ENCODE data around the gene MPND.

Gene MPND, protein sequence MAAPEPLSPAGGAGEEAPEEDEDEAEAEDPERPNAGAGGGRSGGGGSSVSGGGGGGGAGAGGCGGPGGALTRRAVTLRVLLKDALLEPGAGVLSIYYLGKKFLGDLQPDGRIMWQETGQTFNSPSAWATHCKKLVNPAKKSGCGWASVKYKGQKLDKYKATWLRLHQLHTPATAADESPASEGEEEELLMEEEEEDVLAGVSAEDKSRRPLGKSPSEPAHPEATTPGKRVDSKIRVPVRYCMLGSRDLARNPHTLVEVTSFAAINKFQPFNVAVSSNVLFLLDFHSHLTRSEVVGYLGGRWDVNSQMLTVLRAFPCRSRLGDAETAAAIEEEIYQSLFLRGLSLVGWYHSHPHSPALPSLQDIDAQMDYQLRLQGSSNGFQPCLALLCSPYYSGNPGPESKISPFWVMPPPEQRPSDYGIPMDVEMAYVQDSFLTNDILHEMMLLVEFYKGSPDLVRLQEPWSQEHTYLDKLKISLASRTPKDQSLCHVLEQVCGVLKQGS

GRCh38 chr19:4343370-4344307 is at the start of gene MPND:
MPND (plus strand) TSS chr19:4343562; CDS start chr19:4343594, 32 bp downstream.
- no peak for DNase-seq

DNA sequence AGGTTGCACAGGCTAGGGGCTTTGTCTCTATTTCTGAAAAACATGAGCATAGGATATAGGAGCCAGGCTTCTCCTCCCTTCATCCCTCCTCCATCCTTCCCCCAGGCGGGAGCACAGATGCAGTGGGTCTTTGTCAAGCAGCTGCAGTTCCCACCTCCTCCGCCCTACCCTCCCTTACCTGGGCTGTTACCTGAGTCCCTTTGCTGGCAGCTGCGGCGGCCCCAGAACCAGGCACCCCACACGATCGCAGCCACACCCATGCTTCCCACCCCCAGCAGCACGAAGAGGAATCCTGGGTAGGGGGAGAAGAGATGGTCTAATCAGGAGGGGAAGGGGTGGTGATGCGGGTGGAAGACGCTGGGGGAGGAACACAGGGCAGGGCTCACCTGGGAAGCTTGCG is 49.0 kb upstream of the MPND start:
- no peak for DNase-seq

GRCh38 chr19:4295972-4296771 is 47.2 kb upstream of the MPND start:
- no peak for DNase-seq

- DNase-seq, result no peak
Measured at GRCh38 chr19:4297901-4298809, 45.2 kb upstream of the MPND start.

- no peak for DNase-seq
Measured at GRCh38 chr19:4298810-4299550, 44.4 kb upstream of the MPND start.

- no peak for DNase-seq
Measured at GRCh38 chr19:4300589-4300988, 42.8 kb upstream of the MPND start.

DNA sequence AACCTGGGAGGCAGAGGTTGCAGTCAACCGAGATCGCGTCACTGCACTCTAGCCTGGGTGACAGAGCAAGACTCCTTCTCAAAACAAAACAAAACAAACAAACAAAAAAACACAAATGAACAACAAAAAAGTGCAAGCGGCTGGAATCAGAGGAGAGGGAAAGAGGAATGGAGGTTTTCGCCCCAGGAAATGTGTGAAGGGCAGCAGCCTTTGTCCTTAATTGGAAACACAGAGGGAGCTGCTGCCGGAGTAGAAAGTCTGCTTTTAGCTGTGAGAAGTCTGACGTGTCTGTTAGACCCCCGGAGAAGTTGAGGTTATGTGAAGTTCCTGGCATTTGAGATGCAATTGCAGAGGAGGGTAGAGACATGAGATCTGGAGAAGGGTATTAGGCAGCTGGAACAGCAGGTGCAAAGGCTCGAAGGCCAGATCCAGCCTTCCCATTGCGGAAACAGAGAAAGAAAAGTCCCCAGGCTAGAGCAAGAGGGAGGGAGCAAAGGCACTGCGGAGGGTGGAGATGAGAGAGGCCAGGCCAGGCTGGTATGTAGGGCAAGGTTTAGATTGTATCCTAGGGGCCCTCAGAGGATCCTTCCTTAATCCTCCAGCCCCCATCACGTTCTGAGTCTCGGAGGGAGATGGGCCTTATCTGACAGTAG is 41.6 kb upstream of the MPND start:
- DNase-seq, result no peak

DNA sequence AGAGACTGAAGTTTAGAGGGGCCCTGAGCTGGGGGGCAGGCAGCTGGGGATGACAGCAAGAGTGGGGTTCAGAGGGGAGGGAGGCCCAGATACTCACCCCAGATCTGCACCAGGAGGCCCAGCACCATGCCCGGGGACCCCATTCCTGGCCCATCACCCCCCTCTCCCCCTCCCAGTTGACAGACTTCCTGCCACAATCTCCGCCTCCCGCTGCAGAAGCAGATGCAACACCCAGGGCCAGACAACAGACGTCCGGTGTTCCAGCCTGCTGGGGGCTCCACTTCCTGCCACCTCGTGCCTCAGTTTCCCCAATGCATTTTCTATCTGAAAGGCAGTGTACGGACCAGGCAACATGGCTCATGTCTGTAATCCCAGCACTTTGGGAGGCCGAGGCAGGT is 41.1 kb upstream of the MPND start, which contains the start of gene TMIGD2:
Gene TMIGD2 (minus strand): TSS at position 147 of the 398 bp plus-strand sequence. CDS start 4 bp downstream, at position 143.
- DNase-seq, result no peak

GRCh38 chr19:4303819-4304537 is 39.4 kb upstream of the MPND start:
- no peak for DNase-seq

GRCh38 chr19:4304538-4305256 is 38.7 kb upstream of the MPND start, which contains the start of gene FSD1:
FSD1 (plus strand) TSS chr19:4304598; CDS start chr19:4304747, 149 bp downstream.
- DNase-seq, result no peak

- DNase-seq, result no peak
Measured at GRCh38 chr19:4305257-4305612, 38.1 kb upstream of the MPND start.

GRCh38 chr19:4305659-4306058 is 37.7 kb upstream of the MPND start:
- no peak for DNase-seq

DNA sequence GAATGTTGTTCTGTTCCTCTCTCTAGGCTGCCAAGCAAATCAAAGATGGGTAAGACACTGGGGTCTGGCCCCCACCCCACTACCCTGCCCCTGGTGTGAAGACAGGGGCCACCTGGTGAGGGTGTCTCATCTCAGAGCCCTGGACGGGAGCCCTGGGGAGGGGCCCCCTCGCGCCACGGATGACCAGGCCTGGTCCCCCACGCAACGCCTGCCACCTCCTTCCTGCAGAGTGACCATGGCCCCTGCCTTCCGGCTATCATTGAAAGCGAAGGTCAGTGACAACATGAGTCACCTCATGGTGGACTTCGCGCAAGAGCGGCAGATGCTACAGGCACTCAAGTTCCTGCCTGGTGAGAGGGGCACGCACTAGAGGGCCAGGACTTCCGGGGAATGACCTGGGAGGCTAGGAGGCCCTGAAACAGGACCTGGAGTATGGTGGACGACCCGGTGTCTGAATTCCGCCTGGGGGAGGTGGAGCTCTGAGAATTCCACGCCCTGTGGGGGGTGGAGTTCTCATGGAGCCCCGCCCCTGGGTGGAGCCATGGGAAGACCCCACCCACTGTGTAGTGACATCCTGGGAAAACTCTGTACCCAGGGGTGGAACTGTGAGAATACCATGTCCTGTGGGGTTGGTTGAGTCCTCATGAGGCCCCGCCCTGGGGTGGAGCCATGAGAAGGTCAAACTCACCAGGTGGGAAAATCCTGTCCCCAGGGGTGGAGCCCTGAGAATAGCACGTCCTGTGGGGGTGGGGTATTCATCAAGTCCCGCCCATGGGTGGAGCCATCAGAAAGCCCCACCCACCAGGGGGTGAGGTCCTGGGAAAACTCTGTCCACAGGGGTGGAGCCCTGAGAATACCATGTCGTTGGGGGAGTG is 32.9 kb upstream of the MPND start:
- DNase-seq, result no peak

DNA sequence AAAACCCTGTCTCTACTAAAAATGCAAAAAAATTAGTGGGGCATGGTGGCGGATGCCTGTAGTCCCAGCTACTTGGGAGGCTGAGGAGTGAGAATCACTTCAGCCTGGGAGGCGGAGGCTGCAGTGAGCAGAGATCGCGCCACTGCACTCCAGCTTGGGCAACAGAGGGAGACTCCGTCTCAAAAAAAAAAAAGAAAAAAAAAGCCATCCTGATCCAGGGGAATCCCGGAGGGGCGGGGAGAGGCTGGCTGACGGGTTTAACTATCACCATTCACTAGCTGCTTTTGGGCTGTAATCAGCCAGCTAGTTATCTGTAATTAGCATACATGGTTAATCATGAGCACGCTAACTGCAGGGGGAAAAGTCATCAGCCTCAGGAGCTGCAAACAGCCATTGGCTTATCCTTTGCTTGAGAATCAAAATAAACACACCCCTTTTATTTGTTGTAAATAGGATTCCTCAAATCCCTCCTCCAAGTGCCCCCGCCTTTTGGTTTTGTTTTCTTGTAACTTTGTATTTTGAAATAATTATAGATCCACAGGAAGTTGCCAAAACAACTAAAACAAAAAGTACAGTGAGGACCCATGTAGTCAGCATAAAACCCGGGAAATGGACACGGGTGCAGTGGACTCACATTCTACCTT is 29.4 kb upstream of the MPND start:
- DNase-seq, result no peak

- DNase-seq, result no peak
Measured at GRCh38 chr19:4316956-4317355, 26.4 kb upstream of the MPND start.

DNA sequence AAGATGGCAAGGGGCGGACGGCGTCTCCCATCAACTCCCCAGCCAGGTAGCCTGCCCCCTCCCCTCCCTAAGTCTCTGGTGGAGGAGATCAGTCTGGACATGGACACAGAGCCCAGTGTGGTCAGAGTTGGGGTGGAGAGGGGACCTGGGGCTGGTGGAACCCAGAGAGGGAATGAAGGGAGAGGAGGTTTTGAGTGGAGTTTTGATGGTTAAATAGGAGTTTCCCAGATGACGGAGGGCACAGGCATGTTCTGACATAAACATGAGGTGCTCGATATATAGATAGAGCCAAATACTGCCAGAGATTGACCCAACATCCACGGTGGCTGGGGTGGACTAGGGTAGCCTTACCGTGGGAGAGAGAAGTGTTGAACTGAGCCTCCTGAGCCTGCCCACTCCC is 24.9 kb upstream of the MPND start:
- DNase-seq, result no peak

DNA sequence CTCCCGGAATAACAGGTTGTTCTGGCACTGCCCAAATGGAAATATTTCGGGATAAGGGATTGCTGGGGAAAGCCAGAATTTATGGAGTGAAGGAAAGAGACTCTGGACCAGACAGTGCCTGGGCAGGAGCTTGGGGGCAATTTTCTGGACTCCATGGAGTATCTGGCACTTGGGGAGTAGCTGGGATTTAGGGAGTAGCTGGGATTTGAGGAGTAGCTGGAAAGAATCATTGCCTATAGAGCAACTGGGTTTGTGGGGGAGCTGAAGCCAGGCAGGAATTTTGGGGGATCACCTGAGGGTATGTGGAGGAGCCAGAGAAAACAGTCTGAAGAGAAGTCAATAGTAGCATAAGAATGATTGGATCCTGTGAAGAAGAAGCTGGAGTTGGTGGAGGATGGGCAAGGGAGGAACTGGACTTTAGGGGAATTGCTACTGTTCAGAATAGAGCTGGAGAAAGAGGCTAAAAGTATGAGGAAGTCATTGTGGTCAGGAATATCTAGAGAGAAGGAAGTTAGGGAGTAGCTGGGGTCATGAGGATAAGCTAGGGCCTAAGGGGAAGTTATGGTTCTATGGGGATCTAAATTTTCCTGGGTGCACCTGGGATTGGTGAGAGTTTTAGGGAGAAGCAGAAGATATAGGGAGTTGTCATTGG is 24.2 kb upstream of the MPND start:
- DNase-seq, result no peak

All from cortex of kidney (tissue), 1 donor.